Measurements from ENCODE around the gene STAT3. TPM values are rescaled to one million over a fixed set of nuclear protein-coding genes. Genes with fewer than 3 reads are reported as not detected.
A peak's percentile ranks its signal among the peaks of the same experiment; 100 is the strongest.

STAT3 gene
- total and polyA plus RNA-seq, 9 of the 15 experiments (the other 6 are each of a cell fraction or from before 2014, with no cell fraction given), result 90.0 to 179 (median 114) TPM

GRCh38 chr17:42286411-42287221 is 101.6 kb downstream of the STAT3 start (continued):
- TF ChIP-seq NKRF (IDR thresholded peaks at IDR 0.05; ENCODE audit: borderline replicate concordance) (0 out of 2 replicates have a peak, but pooled peaks have one; percentile 26), SIN3A (IDR thresholded peaks at IDR 0.05; ENCODE audit: borderline replicate concordance in 2 of 2, control insufficient read depth in 1 of 2, low read depth in 2 of 2, low read length in 2 of 2) (peak in 1 of 2 experiments; percentile 88; a peak in 2 of 4 replicates), RBFOX2 (IDR thresholded peaks at IDR 0.05; ENCODE audit: low read depth, low read length) (peak; percentile 60), SPI1 (IDR thresholded peaks at IDR 0.05; ENCODE audit: borderline replicate concordance, low read depth, low read length) (peak; percentile 38; the same call in 1 of the 2 replicates), REST (IDR thresholded peaks at IDR 0.05; ENCODE audit: borderline replicate concordance) (0 out of 2 replicates have a peak, but pooled peaks have one; percentile 8), REST (CRISPR knock-in tag; IDR thresholded peaks at IDR 0.05; ENCODE audit: low read depth) (no peak), ZNF592 (IDR thresholded peaks at IDR 0.05) (peak; percentile 69), POLR2G (IDR thresholded peaks at IDR 0.05; ENCODE audit: low read depth, low read length) (peak; percentile 53; the same call in 1 of the 2 replicates), KDM5B (IDR thresholded peaks at IDR 0.05; ENCODE audit: insufficient replicate concordance, low read depth, low read length) (peak; percentile 23), CSDE1 (IDR thresholded peaks at IDR 0.05) (no peak)
